Embryonic facial prominence (tissue), 1 donor: ENCODE results near the gene GPN1.
"Not testable (repeated sequence)": the region's sequence is repeated elsewhere in the genome, so short reads cannot be mapped to it uniquely, and the experiment has no call there.

Experiments used
- DNase-seq: peaks from one replicate; pipeline ENCODE4 v3.0.0-alpha.2; 2016; ENCODE audit errors: extremely low spot score

The GPN1 gene

DNA sequence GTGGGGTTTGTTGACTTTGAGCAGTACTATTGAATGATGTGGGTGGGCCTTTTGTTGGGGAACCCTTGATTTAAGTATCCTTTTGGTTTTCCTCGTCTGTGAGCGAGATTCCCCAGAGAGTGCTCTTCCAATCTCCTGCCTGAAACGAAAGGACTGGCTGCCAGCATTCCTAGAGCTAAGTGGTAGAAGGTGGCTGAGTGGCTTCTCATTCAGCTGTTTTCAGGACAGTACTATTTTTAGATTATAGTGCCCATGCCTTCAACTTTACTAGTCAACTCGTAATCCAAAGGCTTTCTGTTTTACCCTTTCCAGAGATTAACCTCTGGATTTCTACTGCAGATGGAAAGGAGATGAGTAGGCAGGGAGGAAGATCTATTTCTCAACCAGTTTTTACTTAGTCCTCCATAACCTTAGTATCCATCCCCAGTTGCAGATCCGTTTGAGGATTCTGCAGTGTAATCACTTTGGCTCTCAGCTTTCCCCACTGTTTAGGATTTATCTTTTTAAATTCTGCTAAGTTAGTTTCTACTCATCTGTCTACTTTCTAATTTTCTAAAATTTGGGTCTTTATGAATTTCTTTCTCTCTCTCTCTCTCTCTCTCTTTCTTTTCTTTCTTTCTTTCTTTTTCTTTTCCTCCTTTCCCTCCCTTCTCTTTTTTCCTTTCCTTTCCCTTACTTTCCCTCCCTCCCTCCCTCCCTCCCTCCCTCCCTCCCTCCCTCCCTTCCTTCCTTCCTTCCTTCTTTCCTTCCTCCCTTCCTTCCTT, 44.1 kb downstream of the GPN1 start:
- no peak for DNase-seq

DNA sequence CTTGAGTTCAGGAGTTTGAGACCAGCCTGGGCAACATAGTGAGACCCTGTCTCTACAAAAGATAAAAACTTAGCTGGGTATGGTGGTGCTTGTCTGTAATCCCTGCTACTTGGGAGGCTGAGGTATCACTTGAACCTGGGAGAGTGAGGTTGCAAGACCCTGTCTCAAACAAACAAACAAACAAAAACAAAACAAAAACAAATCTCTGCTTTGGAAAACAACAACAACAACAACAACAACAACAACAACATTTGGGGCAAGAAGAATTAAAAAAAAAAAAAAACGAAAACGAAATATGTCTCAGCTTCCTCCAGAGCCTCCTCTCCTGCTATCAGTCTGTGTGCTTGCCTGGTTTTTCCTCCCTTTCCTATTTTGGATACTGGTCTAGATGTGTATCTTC, 51.7 kb downstream of the GPN1 start:
- DNase-seq = no peak

DNA sequence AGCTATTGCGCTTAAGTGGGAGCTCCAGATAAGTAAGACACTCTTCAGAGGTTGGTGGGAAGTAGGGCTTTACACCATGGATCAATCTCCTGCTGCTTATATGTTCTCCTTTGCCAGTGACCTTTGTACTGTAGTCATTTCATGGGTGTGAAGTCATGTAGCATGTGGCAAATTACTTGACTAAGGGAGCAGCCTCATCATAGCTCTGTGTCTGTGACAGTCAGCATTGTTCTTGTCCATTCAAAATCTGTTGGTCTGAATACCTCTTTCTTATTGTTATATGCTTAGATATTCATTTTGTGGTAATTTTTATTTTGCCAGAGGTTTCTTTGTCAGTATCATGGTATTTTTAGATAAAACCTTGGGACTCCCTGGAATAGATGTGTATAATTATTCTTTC, 53.0 kb downstream of the GPN1 start:
- no peak for DNase-seq

DNA sequence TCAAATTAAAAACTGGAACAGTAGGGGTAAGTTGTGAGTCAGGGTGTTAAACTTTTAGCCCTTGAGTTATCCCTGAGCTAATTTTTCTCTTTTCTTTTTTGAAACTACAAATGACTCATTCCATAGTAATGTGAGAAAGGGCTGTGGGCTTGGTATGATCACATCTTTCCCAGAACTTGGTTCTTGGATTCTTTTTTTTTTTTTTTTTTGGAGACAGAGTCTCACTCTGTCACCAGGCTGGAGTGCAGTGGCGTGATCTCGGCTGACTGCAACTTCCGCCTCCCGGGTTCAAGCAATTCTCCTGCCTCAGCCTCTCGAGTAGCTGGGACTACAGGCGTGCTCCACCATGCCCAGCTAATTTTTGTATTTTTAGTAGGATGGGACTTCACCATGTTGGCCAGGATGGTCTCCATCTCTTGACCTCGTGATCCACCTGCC, 53.5 kb downstream of the GPN1 start:
- not testable (repeated sequence) for DNase-seq

GRCh38 chr2:27683390-27684071, 54.7 kb downstream of the GPN1 start:
- peak; percentile 20 for DNase-seq

- not testable (repeated sequence) for DNase-seq
Observed at GRCh38 chr2:27685006-27685405, 56.2 kb downstream of the GPN1 start.

DNA sequence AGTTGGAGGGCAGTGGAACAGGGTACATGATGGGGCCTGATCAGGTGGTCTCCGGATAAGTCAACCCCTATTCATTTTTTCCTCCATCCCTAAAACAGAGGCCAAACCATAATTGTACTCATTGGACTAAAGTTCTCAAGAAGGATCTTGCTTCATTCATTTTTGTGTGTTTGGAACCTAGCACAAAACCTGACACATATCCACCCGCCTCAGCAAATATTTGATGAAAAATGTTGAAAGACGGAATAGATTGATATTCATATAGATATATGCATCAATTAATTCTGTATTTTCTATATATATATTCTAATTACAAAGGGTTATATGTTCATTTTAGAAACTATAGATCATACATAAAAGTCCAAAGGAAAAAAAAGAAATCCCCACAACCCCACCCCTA, 56.7 kb downstream of the GPN1 start:
- no peak for DNase-seq

DNA sequence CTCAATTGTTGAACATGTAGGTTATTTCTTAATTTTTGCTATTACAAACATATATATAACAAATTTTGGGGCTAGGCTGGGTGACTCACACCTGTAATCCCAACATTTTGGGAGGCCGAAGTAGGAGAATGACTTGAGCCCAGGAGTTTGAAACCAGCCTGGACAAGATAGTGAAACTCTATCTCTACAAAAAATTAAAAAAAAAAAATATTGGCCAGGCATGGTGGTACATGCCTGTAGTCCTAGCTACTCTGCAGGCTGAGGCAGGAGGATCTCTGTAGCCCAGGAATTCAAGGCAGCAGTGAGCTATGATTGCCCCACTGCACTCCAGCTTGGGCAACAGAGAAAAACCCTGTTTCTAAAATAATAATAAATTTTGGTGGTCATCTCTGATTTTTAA, 58.4 kb downstream of the GPN1 start:
- DNase-seq = no peak

- DNase-seq = no peak
Observed at GRCh38 chr2:27689424-27689823, 60.6 kb downstream of the GPN1 start.

DNA sequence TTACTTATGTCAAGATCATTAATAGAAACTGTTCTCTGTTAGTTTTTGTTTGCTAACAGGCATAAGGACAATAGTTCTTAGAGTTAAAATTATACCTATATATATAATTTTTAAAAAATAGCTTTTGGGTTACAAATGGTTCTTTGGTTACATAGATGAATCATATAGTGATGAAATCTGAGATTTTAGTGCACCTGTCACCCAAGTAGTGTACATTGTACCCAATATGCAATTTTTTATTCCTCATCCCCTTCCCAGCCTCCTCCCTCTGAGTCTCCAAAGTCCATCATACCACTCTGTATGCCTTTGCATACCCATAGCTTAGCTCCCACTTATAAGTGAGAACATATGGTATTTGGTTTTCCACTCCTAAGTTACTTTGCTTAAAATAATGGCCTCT, 61.2 kb downstream of the GPN1 start:
- no peak for DNase-seq

DNA sequence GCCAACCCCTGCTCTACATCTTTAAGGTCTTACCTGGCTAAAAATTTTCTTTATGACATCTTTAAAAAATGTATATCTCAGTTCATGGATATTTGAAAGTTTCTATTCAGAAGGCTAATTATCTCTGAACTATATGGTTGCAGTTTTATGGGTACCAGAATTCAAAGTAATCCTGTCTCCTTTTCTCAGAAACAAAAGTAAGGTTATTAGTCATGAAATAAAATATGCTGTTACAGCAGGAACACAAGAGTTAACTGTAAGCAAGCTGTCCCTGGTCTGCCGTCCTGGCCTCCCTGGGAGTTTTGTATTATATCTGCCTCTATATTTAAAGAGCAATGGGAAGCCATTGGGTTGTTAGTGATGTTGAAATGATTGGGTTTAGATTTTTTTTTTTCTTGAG, 68.8 kb downstream of the GPN1 start:
- no peak for DNase-seq
